GM21737 (cell line): ENCODE data around the gene GRM1.
"Not testable (repeated sequence)": the region's sequence is repeated elsewhere in the genome, so short reads cannot be mapped to it uniquely, and the experiment has no call there.

Experiments
- ATAC-seq: cut with Tn5 transposase; IDR thresholded peaks from one replicate; pipeline ENCODE4 v1.9.1; 2021; ENCODE audit warnings: mild to moderate bottlenecking, moderate library complexity; ENCODE audit not compliant: unreplicated experiment

Gene GRM1

GRCh38 chr6:146267946-146268345 is 239.1 kb downstream of the GRM1 start:
- no peak for ATAC-seq

GRCh38 chr6:146269482-146269881 is 240.6 kb downstream of the GRM1 start:
- ATAC-seq, result no peak

GRCh38 chr6:146271163-146271562 is 242.3 kb downstream of the GRM1 start:
- not testable (repeated sequence) for ATAC-seq

GRCh38 chr6:146273490-146273889 is 244.6 kb downstream of the GRM1 start:
- no peak for ATAC-seq

- ATAC-seq, result no peak
Observed at GRCh38 chr6:146277142-146277541, 248.3 kb downstream of the GRM1 start.

GRCh38 chr6:146281651-146282362 is 252.9 kb downstream of the GRM1 start:
- ATAC-seq, result no peak

GRCh38 chr6:146282837-146283236 is 254.0 kb downstream of the GRM1 start:
- no peak for ATAC-seq

GRCh38 chr6:146284311-146284710 is 255.4 kb downstream of the GRM1 start:
- ATAC-seq, result no peak

GRCh38 chr6:146286961-146287360 is 258.1 kb downstream of the GRM1 start:
- no peak for ATAC-seq

GRCh38 chr6:146287691-146288369 is 259.0 kb downstream of the GRM1 start:
- no peak for ATAC-seq

- ATAC-seq, result no peak
Observed at GRCh38 chr6:146289816-146290588, 261.1 kb downstream of the GRM1 start.

GRCh38 chr6:146290589-146290901 is 261.7 kb downstream of the GRM1 start:
- ATAC-seq, result no peak

GRCh38 chr6:146292506-146292905 is 263.6 kb downstream of the GRM1 start:
- ATAC-seq, result no peak

GRCh38 chr6:146295695-146296094 is 266.8 kb downstream of the GRM1 start:
- no peak for ATAC-seq

- ATAC-seq, result no peak
Observed at GRCh38 chr6:146297815-146298214, 269.0 kb downstream of the GRM1 start.

- no peak for ATAC-seq
Observed at GRCh38 chr6:146300521-146300920, 271.7 kb downstream of the GRM1 start.

GRCh38 chr6:146301764-146302163 is 272.9 kb downstream of the GRM1 start:
- ATAC-seq, result no peak

- no peak for ATAC-seq
Observed at GRCh38 chr6:146302994-146303393, 274.1 kb downstream of the GRM1 start.

GRCh38 chr6:146304181-146304580 is 275.3 kb downstream of the GRM1 start:
- no peak for ATAC-seq

- no peak for ATAC-seq
Observed at GRCh38 chr6:146305092-146305491, 276.2 kb downstream of the GRM1 start.

GRCh38 chr6:146305951-146306350 is 277.1 kb downstream of the GRM1 start:
- no peak for ATAC-seq

GRCh38 chr6:146310628-146311027 is 281.8 kb downstream of the GRM1 start:
- ATAC-seq, result no peak
